ENCODE data around the gene TM4SF4.

TM4SF4 gene

DNA sequence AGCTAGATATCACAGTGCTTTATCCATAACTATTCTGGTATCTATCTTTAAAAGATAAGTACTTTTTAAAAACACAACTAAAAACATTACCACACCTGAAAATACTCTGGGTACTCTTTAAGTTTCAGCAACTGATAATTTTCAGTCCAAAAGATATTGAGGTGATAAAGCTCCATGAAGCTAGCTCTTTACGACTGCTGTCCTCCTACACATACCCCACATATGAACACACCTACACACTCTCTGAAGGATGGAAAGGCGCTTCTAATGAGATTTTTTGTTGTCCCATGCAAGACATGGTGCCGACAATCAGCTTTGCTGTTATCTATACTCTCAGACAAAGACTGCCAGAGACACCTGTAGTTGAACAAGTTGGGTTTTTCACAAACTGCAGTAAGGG lies 19.1 kb upstream of the TM4SF4 start:
- TF ChIP-seq, protein P1, sequence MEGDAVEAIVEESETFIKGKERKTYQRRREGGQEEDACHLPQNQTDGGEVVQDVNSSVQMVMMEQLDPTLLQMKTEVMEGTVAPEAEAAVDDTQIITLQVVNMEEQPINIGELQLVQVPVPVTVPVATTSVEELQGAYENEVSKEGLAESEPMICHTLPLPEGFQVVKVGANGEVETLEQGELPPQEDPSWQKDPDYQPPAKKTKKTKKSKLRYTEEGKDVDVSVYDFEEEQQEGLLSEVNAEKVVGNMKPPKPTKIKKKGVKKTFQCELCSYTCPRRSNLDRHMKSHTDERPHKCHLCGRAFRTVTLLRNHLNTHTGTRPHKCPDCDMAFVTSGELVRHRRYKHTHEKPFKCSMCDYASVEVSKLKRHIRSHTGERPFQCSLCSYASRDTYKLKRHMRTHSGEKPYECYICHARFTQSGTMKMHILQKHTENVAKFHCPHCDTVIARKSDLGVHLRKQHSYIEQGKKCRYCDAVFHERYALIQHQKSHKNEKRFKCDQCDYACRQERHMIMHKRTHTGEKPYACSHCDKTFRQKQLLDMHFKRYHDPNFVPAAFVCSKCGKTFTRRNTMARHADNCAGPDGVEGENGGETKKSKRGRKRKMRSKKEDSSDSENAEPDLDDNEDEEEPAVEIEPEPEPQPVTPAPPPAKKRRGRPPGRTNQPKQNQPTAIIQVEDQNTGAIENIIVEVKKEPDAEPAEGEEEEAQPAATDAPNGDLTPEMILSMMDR (conservative IDR thresholded peaks at IDR 0.05) = no peak
- no peak for TF ChIP-seq ZFX (IDR thresholded peaks at IDR 0.05)
- H3K27ac ChIP-seq = no peak overlapping the region

DNA sequence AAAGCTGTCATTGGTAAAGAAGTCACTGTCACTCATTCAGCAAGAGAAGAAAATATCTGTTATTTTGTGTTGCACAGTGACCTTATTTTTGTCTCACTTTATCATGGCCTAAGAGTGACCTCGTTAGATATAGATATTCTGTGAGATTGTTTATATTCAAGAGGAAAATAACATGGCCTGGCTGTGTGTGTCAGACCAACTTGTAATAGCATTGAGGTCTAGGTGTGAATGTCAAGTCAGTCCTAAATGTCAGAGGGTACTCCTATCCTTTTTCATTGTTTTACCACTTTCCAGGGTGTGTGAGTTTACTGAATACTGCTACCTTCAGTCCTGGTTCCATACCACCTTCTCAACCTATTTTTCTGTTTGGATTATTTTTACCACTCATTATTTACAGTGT lies 18.5 kb upstream of the TM4SF4 start:
- TF ChIP-seq, protein P1 (conservative IDR thresholded peaks at IDR 0.05) = no peak
- TF ChIP-seq ZFX (IDR thresholded peaks at IDR 0.05) = no peak
- H3K27ac ChIP-seq = no peak overlapping the region

DNA sequence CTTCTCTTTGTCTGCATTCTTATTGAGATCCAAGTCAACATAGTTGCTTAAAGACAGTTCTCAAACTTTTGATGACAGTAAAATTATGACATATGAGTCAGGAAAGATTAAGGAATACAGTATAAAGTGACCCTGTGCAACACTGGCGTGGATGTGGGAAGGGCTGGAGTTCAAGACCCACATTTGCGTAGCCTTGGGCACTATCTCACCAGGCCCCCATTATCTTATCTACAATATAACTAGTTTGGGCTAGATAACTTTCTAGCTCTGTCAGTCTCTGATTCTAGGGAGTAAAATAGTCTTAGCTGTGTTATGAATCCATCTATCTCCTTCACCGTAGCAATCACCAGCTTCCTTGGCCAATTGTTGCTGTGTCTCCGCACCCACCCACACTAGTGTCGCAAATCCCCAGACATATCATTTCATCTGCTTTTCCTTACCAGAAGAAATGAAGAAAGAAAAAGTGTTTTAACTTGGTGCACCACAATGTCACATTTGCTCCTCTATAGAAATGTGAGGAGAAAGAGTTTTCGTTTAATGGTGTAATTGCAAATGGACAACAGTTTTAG lies 14.9 kb upstream of the TM4SF4 start:
- H3K27ac ChIP-seq = no peak overlapping the region
- TF ChIP-seq, protein P1 (conservative IDR thresholded peaks at IDR 0.05) = no peak
- no peak for TF ChIP-seq ZFX (IDR thresholded peaks at IDR 0.05)

DNA sequence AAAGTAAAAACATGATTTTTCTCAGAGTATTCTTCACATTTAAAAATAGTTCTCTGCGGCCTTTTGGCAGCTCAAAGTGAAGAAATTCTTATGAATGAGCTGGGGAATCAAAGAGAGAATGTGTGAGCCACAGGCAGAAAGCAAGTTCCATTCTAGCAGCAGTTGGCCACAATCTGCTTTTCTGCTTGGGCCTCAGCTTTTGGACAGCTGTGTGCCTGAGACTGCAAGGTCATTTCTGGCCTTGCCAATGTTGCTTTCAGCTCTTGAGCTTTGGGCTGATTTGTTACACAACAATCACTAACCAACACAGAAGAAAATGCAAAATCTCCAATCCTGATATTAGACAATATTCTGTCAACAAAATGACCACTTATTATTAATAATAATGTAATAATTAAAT lies 14.4 kb upstream of the TM4SF4 start:
- no peak overlapping the region for H3K27ac ChIP-seq
- TF ChIP-seq, protein P1 (conservative IDR thresholded peaks at IDR 0.05) = no peak
- TF ChIP-seq ZFX (IDR thresholded peaks at IDR 0.05) = no peak

DNA sequence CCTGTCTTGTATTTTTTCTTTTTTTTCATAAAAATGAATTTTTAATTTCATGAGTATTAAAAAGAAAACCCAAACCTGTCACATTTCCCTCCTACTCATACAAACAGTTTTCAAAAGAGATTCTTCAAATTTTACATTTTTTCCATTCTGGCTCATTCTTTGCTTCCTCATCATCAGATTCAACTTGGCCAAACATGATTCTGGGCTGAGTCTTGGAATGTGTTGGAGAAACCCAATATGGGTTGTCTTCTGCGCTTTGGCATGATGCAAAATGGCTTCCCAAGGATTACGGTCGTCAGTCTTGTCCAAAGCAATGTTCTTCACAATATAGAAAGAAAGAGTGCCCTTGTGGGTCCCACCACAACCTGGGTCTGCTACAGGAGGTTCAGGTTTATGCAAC lies 12.4 kb upstream of the TM4SF4 start:
- H3K27ac ChIP-seq = no peak overlapping the region
- TF ChIP-seq ZFX (IDR thresholded peaks at IDR 0.05) = no peak
- TF ChIP-seq, protein P1 (conservative IDR thresholded peaks at IDR 0.05) = no peak

DNA sequence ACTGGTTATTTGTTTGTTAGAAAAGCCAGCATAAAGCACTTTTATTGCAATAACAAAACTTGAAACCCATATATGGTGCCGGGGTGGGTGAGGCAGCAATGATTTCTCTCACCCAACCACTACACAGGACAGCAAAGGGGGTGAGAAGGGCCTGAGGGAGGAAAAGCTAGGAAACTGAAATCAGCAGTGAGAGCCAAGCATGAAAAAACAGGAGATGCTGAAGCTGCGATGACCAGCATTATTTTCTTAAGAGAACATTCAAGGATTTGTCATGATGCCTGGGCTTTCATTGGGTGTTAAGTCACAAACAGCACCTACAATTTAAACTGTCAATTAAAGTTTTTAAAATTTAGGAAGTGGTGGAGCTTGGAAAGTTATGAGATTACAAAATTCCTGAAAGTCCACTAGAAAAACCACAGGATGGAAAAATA lies 11.9 kb upstream of the TM4SF4 start:
- no peak for TF ChIP-seq ZFX (IDR thresholded peaks at IDR 0.05)
- TF ChIP-seq, protein P1 (conservative IDR thresholded peaks at IDR 0.05) = no peak
- H3K27ac ChIP-seq = no peak overlapping the region

GRCh38 chr3:149463921-149464320 lies 10.6 kb upstream of the TM4SF4 start:
- H3K27ac ChIP-seq = no peak overlapping the region
- TF ChIP-seq, protein P1 (conservative IDR thresholded peaks at IDR 0.05) = no peak
- no peak for TF ChIP-seq ZFX (IDR thresholded peaks at IDR 0.05)

Measured in C4-2B (cell line).